ENCODE data around the gene ARHGEF4. TPM values are rescaled to one million over a fixed set of nuclear protein-coding genes. Genes with fewer than 3 reads are reported as not detected.
"Not testable (repeated sequence)": the region's sequence is repeated elsewhere in the genome, so short reads cannot be mapped to it uniquely, and the experiment has no call there.

ARHGEF4 gene
- total RNA-seq, 2 donors from 2014 or later, result not detected

GRCh38 chr2:130985831-130986649 is 149.3 kb downstream of the ARHGEF4 start:
- Mint-ChIP-seq H3K4me1 (no peaks in the 10 kb centered on the region), H3K27me3 (peaks cover 3% of the 10 kb centered on the region), H3K9me3 (no peaks in the 10 kb centered on the region), H3K36me3 (ENCODE audit: low read depth) (no peaks in the 10 kb centered on the region), H3K27ac (no peak overlapping the region), H3K4me3 (no peak overlapping the region)
- ATAC-seq (replicated peaks), result no peak

- no peaks in the 10 kb centered on the region for H3K9me3 Mint-ChIP-seq
Observed at GRCh38 chr2:130986890-130987493, 150.3 kb downstream of the ARHGEF4 start.

GRCh38 chr2:130987519-130988425 is 151.1 kb downstream of the ARHGEF4 start:
- no peaks in the 10 kb centered on the region for H3K27me3 Mint-ChIP-seq
- H3K4me3 Mint-ChIP-seq, result no peak overlapping the region
- no peaks in the 10 kb centered on the region for H3K36me3 Mint-ChIP-seq (ENCODE audit: low read depth)
- ATAC-seq (replicated peaks), result no peak
- H3K27ac Mint-ChIP-seq, result no peak overlapping the region
- H3K4me1 Mint-ChIP-seq, result no peaks in the 10 kb centered on the region
- no peaks in the 10 kb centered on the region for H3K9me3 Mint-ChIP-seq

More at GRCh38 chr2:130986890-130987493, 150.3 kb downstream of the ARHGEF4 start:
- Mint-ChIP-seq H3K36me3 (ENCODE audit: low read depth) (no peaks in the 10 kb centered on the region), H3K4me3 (no peak overlapping the region), H3K27me3 (peaks cover 3% of the 10 kb centered on the region), H3K27ac (no peak overlapping the region), H3K4me1 (no peaks in the 10 kb centered on the region)
- ATAC-seq (replicated peaks), result no peak

GRCh38 chr2:130991446-130991845 is 154.7 kb downstream of the ARHGEF4 start:
- ATAC-seq (replicated peaks); H3K4me1 Mint-ChIP-seq; H3K27ac Mint-ChIP-seq; H3K4me3 Mint-ChIP-seq; H3K36me3 Mint-ChIP-seq (ENCODE audit: low read depth); H3K9me3 Mint-ChIP-seq; H3K27me3 Mint-ChIP-seq: not testable (repeated sequence)

- ATAC-seq (replicated peaks); H3K9me3 Mint-ChIP-seq; H3K4me3 Mint-ChIP-seq; H3K27ac Mint-ChIP-seq; H3K27me3 Mint-ChIP-seq; H3K4me1 Mint-ChIP-seq; H3K36me3 Mint-ChIP-seq (ENCODE audit: low read depth): not testable (repeated sequence)
Observed at GRCh38 chr2:130992003-130992402, 155.3 kb downstream of the ARHGEF4 start.

- H3K27ac Mint-ChIP-seq, result no peak overlapping the region
- peaks cover 9% of the 10 kb centered on the region for H3K27me3 Mint-ChIP-seq
- no peaks in the 10 kb centered on the region for H3K4me1 Mint-ChIP-seq
- no peak overlapping the region for H3K4me3 Mint-ChIP-seq
- H3K9me3 Mint-ChIP-seq, result no peaks in the 10 kb centered on the region
- H3K36me3 Mint-ChIP-seq (ENCODE audit: low read depth), result no peaks in the 10 kb centered on the region
- ATAC-seq (replicated peaks), result no peak
Observed at GRCh38 chr2:130996691-130997090, 160.0 kb downstream of the ARHGEF4 start.

DNA sequence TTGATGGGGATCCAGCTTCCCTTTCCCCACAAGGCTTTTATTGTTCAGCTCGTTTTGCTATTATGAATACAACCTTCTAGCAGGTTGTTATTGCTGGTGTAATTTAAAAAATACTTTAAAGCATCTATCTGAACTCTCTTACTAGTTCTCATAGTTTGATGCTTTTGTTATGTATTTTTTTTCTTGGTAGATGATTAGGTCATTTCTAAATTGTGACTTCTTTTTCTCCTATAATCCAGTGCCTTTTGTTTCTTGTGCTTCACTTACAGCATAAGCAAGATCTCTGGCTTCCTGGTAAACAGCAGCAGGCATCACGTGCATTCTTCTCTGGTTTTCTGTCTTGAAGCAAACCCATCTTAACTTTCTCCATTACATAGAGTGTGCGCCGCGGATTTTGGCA is 160.5 kb downstream of the ARHGEF4 start:
- no peaks in the 10 kb centered on the region for H3K9me3 Mint-ChIP-seq
- no peak overlapping the region for H3K27ac Mint-ChIP-seq
- ATAC-seq (replicated peaks), result no peak
- no peak overlapping the region for H3K4me3 Mint-ChIP-seq
- no peaks in the 10 kb centered on the region for H3K4me1 Mint-ChIP-seq
- no peaks in the 10 kb centered on the region for H3K36me3 Mint-ChIP-seq (ENCODE audit: low read depth)
- peaks cover 9% of the 10 kb centered on the region for H3K27me3 Mint-ChIP-seq

- no peak overlapping the region for H3K4me3 Mint-ChIP-seq
- no peaks in the 10 kb centered on the region for H3K4me1 Mint-ChIP-seq
- H3K27me3 Mint-ChIP-seq, result peaks cover 11% of the 10 kb centered on the region
- no peak for ATAC-seq (replicated peaks)
- H3K9me3 Mint-ChIP-seq, result no peaks in the 10 kb centered on the region
- no peaks in the 10 kb centered on the region for H3K36me3 Mint-ChIP-seq (ENCODE audit: low read depth)
- no peak overlapping the region for H3K27ac Mint-ChIP-seq
Observed at GRCh38 chr2:130998561-130998960, 161.8 kb downstream of the ARHGEF4 start.

DNA sequence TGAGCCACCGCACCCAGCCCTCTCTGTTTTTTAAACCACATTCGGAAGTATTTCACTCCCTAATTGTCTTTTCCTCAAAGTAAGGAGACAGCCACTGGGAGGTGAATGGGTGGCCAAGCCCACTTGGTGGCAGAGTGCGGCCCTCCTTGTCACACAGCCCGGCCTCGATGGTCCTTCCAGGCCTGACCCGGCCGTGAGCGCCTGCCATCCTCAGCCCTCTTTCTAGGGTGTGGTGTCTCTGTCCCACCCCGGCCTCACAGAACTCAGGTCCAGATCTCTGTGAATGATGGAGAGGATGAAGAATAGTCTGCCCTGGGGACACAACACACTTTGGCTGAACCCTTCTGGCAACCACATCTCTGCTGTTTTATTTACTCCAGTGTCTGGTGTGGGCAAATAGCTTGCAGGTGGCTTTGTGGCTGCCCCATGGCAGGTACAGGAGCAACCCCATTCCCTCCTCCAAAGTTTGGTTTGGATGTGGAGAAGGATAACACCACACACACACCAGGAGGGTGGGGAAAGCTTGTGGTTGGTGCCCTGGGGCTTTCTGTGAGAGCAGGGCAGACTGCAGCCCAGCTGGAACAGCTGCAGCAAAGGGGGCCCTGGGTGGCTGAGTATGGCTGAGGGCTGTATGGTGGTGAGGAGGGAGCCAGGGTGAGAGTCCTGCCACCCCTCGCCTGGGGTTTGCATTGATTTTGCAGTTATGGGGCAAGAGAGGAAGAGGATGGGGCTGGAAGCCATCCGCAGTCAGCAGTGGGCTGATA is 167.9 kb downstream of the ARHGEF4 start:
- Mint-ChIP-seq H3K27ac (no peak overlapping the region), H3K27me3 (peaks cover 9% of the 10 kb centered on the region), H3K4me1 (no peaks in the 10 kb centered on the region), H3K4me3 (no peak overlapping the region), H3K36me3 (ENCODE audit: low read depth) (no peaks in the 10 kb centered on the region), H3K9me3 (no peaks in the 10 kb centered on the region)
- ATAC-seq (replicated peaks), result no peak

GRCh38 chr2:131005216-131005935 is 168.7 kb downstream of the ARHGEF4 start:
- no peak overlapping the region for H3K27ac Mint-ChIP-seq
- ATAC-seq (replicated peaks), result no peak
- no peaks in the 10 kb centered on the region for H3K36me3 Mint-ChIP-seq (ENCODE audit: low read depth)
- H3K4me1 Mint-ChIP-seq, result no peaks in the 10 kb centered on the region
- peaks cover 5% of the 10 kb centered on the region for H3K27me3 Mint-ChIP-seq
- H3K9me3 Mint-ChIP-seq, result no peaks in the 10 kb centered on the region
- no peak overlapping the region for H3K4me3 Mint-ChIP-seq

GRCh38 chr2:131006561-131006960 is 169.8 kb downstream of the ARHGEF4 start:
- no peak overlapping the region for H3K27ac Mint-ChIP-seq
- no peak for ATAC-seq (replicated peaks)
- no peak overlapping the region for H3K4me3 Mint-ChIP-seq
- H3K4me1 Mint-ChIP-seq, result no peaks in the 10 kb centered on the region
- H3K27me3 Mint-ChIP-seq, result peaks cover 9% of the 10 kb centered on the region
- H3K9me3 Mint-ChIP-seq, result no peaks in the 10 kb centered on the region
- no peaks in the 10 kb centered on the region for H3K36me3 Mint-ChIP-seq (ENCODE audit: low read depth)

DNA sequence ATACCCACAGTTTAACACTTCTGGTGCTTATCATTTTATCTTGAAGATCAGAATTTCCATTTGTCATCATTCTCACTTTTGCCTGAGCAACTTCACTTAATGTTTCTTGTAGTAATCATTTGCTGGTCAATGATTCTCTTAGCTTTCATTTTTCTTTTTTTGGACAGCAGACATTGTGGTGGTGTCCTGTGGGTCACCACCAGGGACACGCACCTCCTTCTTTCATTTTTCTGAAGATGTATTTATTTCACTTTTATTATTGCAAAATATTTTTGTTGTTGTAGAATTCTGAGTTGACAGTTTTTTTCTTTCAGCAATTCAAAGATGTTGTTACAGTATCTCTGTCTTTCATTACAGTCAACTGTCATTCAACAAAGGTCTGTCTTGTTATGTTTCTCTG is 172.3 kb downstream of the ARHGEF4 start:
- H3K27ac Mint-ChIP-seq, result no peak overlapping the region
- no peak overlapping the region for H3K4me3 Mint-ChIP-seq
- H3K9me3 Mint-ChIP-seq, result no peaks in the 10 kb centered on the region
- no peaks in the 10 kb centered on the region for H3K36me3 Mint-ChIP-seq (ENCODE audit: low read depth)
- ATAC-seq (replicated peaks), result no peak
- no peaks in the 10 kb centered on the region for H3K4me1 Mint-ChIP-seq
- peaks cover 7% of the 10 kb centered on the region for H3K27me3 Mint-ChIP-seq

- H3K36me3 Mint-ChIP-seq (ENCODE audit: low read depth), result no peaks in the 10 kb centered on the region
- H3K4me1 Mint-ChIP-seq, result no peaks in the 10 kb centered on the region
- ATAC-seq (replicated peaks), result no peak
- no peak overlapping the region for H3K27ac Mint-ChIP-seq
- H3K4me3 Mint-ChIP-seq, result no peak overlapping the region
- H3K27me3 Mint-ChIP-seq, result peaks cover 10% of the 10 kb centered on the region
- no peaks in the 10 kb centered on the region for H3K9me3 Mint-ChIP-seq
Observed at GRCh38 chr2:131009713-131010475, 173.2 kb downstream of the ARHGEF4 start.
